Fibroblast of villous mesenchyme (primary cell): ENCODE data around the gene SMC1B. TPM values are rescaled to one million over a fixed set of nuclear protein-coding genes. Genes with fewer than 3 reads are reported as not detected.
"Not testable (repeated sequence)": the region's sequence is repeated elsewhere in the genome, so short reads cannot be mapped to it uniquely, and the experiment has no call there.

Experiments used
- DNase-seq: peaks from one replicate; pipeline ENCODE4 v3.0.0-alpha.2; 2010; ENCODE audit warnings: low read depth
- H3K4me3 ChIP-seq: 2 replicates; pipeline ENCODE4 v1.5.1; 2011; ENCODE audit warnings: low read depth, mild to moderate bottlenecking, low read length
- CTCF ChIP-seq: IDR thresholded peaks from 2 replicates; pipeline ENCODE4 v1.5.1; 2012; ENCODE audit warnings: low read depth, mild to moderate bottlenecking, low read length; ENCODE audit not compliant: insufficient read depth
- total RNA-seq: library from RNA; depleted of rRNA; stranded (reverse); fragments of >200 nt; gene quantifications from 2 replicates; pipeline ENCODE4 v1.2.3, GENCODE V29; 2012

SMC1B gene
- total RNA-seq, 1 donor: not detected

GRCh38 chr22:45450921-45451651, 37.7 kb upstream of the SMC1B start:
- no peak for TF ChIP-seq CTCF
- DNase-seq: peak; percentile 99
- no peak overlapping the region for H3K4me3 ChIP-seq

- no peak for TF ChIP-seq CTCF
- no peak for DNase-seq
- H3K4me3 ChIP-seq: no peak overlapping the region
These were observed 36.8 kb upstream of the SMC1B start for GRCh38 chr22:45450101-45450785.

- not testable (repeated sequence) for H3K4me3 ChIP-seq, DNase-seq
These were observed 36.0 kb upstream of the SMC1B start for GRCh38 chr22:45449442-45449841.

- TF ChIP-seq CTCF: no peak
- DNase-seq: no peak
- no peak overlapping the region for H3K4me3 ChIP-seq
These were observed 35.0 kb upstream of the SMC1B start for GRCh38 chr22:45448431-45448830.

- DNase-seq: not testable (repeated sequence)
These were observed 34.2 kb upstream of the SMC1B start for GRCh38 chr22:45447596-45447995.

GRCh38 chr22:45446216-45446615, 32.8 kb upstream of the SMC1B start:
- TF ChIP-seq CTCF: no peak
- H3K4me3 ChIP-seq: no peak overlapping the region
- DNase-seq: no peak

More at GRCh38 chr22:45447596-45447995, 34.2 kb upstream of the SMC1B start:
- not testable (repeated sequence) for H3K4me3 ChIP-seq

GRCh38 chr22:45445031-45445710, 31.8 kb upstream of the SMC1B start:
- H3K4me3 ChIP-seq: no peak overlapping the region
- no peak for DNase-seq
- no peak for TF ChIP-seq CTCF

GRCh38 chr22:45444168-45444567, 30.8 kb upstream of the SMC1B start:
- DNase-seq: peak; percentile 94
- no peak for TF ChIP-seq CTCF
- H3K4me3 ChIP-seq: no peak overlapping the region
